Mesenchymal stem cell (in vitro differentiated cells and primary cell): ENCODE measurements around the gene SYNGR4.
A peak's percentile ranks its signal among the peaks of the same experiment; 100 is the strongest.

Experiments used
- DNase-seq: peaks from one replicate; pipeline ENCODE4 v3.0.0-alpha.2; 2013
- H2AFZ ChIP-seq: one replicate; pipeline ENCODE4 v1.6.1; 2013; ENCODE audit warnings: low read depth, mild to moderate bottlenecking, control low read depth, inconsistent platforms, low read length, moderate library complexity
- H2AK5ac ChIP-seq: 2 replicates; pipeline ENCODE4 v1.6.1; 2013; ENCODE audit warnings: low read length, moderate library complexity, mild to moderate bottlenecking, inconsistent platforms; ENCODE audit not compliant: severe bottlenecking
- H2BK120ac ChIP-seq: one replicate; pipeline ENCODE4 v1.6.1; 2013; ENCODE audit warnings: low read depth, mild to moderate bottlenecking, inconsistent platforms, low read length, moderate library complexity
- H2BK12ac ChIP-seq, 2 experiments: one replicate each; pipeline ENCODE4 v1.6.1; 2013; ENCODE audit warnings: inconsistent platforms in 2 of 2, low read length in 2 of 2, mild to moderate bottlenecking in 2 of 2, moderate library complexity in 2 of 2, control low read depth in 1 of 2
- H2BK15ac ChIP-seq: one replicate; pipeline ENCODE4 v1.6.1; 2013; ENCODE audit warnings: mild to moderate bottlenecking, low read depth, inconsistent platforms; ENCODE audit not compliant: poor library complexity, severe bottlenecking
- H2BK5ac ChIP-seq: 2 replicates; pipeline ENCODE4 v1.6.1; 2013; ENCODE audit warnings: low read depth, mild to moderate bottlenecking, low read length, control low read depth, inconsistent platforms; ENCODE audit not compliant: poor library complexity, severe bottlenecking
- H3K14ac ChIP-seq, 2 experiments: one replicate each; pipeline ENCODE4 v1.6.1; 2013; ENCODE audit warnings: inconsistent platforms in 2 of 2, low read length in 2 of 2, control low read depth in 1 of 2, mild to moderate bottlenecking in 1 of 2, moderate library complexity in 1 of 2
- H3K18ac ChIP-seq, 2 experiments: one replicate each; pipeline ENCODE4 v1.6.1; 2013; ENCODE audit warnings: inconsistent platforms in 2 of 2, low read length in 2 of 2, control low read depth in 1 of 2, low read depth in 1 of 2, mild to moderate bottlenecking in 1 of 2
- H3K23ac ChIP-seq, 2 experiments: one replicate each; pipeline ENCODE4 v1.6.1; 2013; ENCODE audit warnings: inconsistent platforms in 2 of 2, low read length in 2 of 2, mild to moderate bottlenecking in 2 of 2, moderate library complexity in 2 of 2, control low read depth in 1 of 2
- H3K27ac ChIP-seq: 2 replicates; pipeline ENCODE4 v1.5.1; 2013; ENCODE audit warnings: mild to moderate bottlenecking, moderate library complexity, low read length, control low read depth, inconsistent platforms; ENCODE audit not compliant: poor library complexity, severe bottlenecking
- H3K27me3 ChIP-seq, 2 experiments: 2 replicates each; pipeline versions ENCODE4 v1.6.1 to v1.7.0; 2013; ENCODE audit warnings: low read length in 2 of 2, mild to moderate bottlenecking in 2 of 2, moderate library complexity in 2 of 2, control low read depth in 1 of 2, inconsistent platforms in 1 of 2; ENCODE audit not compliant: control insufficient read depth in 1 of 2, insufficient read depth in 1 of 2
- H3K36me3 ChIP-seq, 2 experiments: 2 replicates each; pipeline versions ENCODE4 v1.6.1 to v1.7.0; 2013; ENCODE audit warnings: low read length in 2 of 2, control low read depth in 1 of 2, inconsistent platforms in 1 of 2, low read depth in 1 of 2, mild to moderate bottlenecking in 1 of 2; ENCODE audit not compliant: insufficient read depth in 2 of 2, control insufficient read depth in 1 of 2
- H3K4ac ChIP-seq, 2 experiments: one replicate each; pipeline ENCODE4 v1.6.1; 2013; ENCODE audit warnings: inconsistent platforms in 2 of 2, low read length in 2 of 2, mild to moderate bottlenecking in 2 of 2, moderate library complexity in 2 of 2, control low read depth in 1 of 2, low read depth in 1 of 2
- H3K4me1 ChIP-seq: 2 replicates; pipeline ENCODE4 v1.6.1; 2013; ENCODE audit warnings: low read depth, low read length, control low read depth; ENCODE audit not compliant: control insufficient read depth, insufficient read depth
- H3K4me2 ChIP-seq: 2 replicates; pipeline ENCODE4 v1.6.1; 2013; ENCODE audit warnings: low read length, mild to moderate bottlenecking, inconsistent platforms; ENCODE audit not compliant: poor library complexity, severe bottlenecking
- H3K4me3 ChIP-seq, 2 experiments: 2 replicates each; pipeline versions ENCODE4 v1.5.1 to v1.7.0; 2013; ENCODE audit warnings: low read length in 2 of 2, mild to moderate bottlenecking in 2 of 2, control low read depth in 1 of 2, low read depth in 1 of 2; ENCODE audit not compliant: insufficient read depth in 1 of 2
- H3K79me1 ChIP-seq: replicated peaks from 2 replicates; pipeline ENCODE4 v1.6.1; 2013; ENCODE audit warnings: mild to moderate bottlenecking, control low read depth, low read length, inconsistent platforms; ENCODE audit not compliant: poor library complexity, severe bottlenecking
- H3K9ac ChIP-seq: 2 replicates; pipeline ENCODE4 v1.7.0; 2013; ENCODE audit warnings: mild to moderate bottlenecking, low read length, moderate library complexity
- H3K9me3 ChIP-seq: 2 replicates; pipeline ENCODE4 v1.7.0; 2013; ENCODE audit warnings: mild to moderate bottlenecking, low read length; ENCODE audit not compliant: control insufficient read depth
- H4K8ac ChIP-seq: one replicate; pipeline ENCODE4 v1.6.1; 2013; ENCODE audit warnings: inconsistent platforms, mild to moderate bottlenecking, low read length, moderate library complexity
- H4K91ac ChIP-seq: one replicate; pipeline ENCODE4 v1.6.1; 2013; ENCODE audit warnings: mild to moderate bottlenecking, low read length, inconsistent platforms
- WGBS: methylation state at CpG from one replicate; pipeline ENCODE4 v1.1.7; 2013; ENCODE audit warnings: mixed read lengths; 5-methylcytosine and 5-hydroxymethylcytosine counted together

Gene SYNGR4

DNA sequence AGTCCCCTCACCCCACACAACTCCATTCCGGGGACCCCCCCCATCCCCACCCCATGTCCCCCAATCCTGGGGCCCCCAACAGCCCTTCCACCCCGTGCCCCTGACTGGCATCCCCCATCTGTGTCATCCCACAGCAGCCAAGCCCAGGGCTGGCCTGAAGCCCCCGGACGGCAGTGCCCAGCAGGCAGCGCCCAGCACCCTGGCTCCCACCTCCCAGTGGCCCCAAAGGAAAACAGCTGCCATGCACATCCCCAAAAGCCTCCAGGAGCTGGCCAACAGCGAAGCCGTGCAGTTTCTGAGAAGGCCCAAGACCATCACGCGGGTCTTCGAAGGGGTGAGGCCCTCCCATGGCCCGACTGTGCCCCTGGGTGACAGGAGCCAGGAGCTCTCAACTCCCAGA is 1.4 kb downstream of the SYNGR4 start:
- H3K27ac ChIP-seq, result no peak overlapping the region
- no peak overlapping the region for H3K4me3 ChIP-seq
- no peak for DNase-seq

DNA sequence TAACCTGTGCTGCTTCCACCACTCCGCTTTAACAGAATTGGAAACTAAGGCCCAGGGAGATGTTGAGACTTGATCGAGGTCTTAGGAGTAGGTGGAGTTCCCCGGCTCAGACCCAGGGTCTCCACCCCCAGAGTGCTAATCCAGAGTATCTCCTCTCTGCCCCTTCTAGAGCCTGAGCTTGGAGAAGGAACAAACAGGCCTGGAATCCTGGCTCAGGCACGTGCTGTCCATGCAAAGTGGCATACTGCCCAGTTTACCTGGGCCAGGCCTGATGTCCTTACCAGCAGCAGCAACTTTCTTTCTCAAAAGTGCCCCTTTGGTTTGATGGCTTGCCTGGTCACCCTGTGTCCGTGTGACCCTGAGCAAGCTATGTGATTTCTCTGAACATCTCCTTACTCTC is 3.7 kb downstream of the SYNGR4 start:
- Histone ChIP-seq H3K18ac (no peak overlapping the region), H3K4me2 (no peak overlapping the region)
- 97% methylated on average over 4 of the region's 5 CpGs for WGBS

More for the DNA sequence above, 1.4 kb downstream of the SYNGR4 start:
- H4K91ac ChIP-seq, result no peak overlapping the region
- peaks cover 0 to 3% of the 10 kb centered on the region in 2 experiments for H3K36me3 ChIP-seq
- no peaks in the 10 kb centered on the region for H3K27me3 ChIP-seq
- H2BK120ac ChIP-seq, result no peak overlapping the region
- no peak overlapping the region for H3K23ac ChIP-seq
- no peak overlapping the region for H2AK5ac ChIP-seq
- H3K9ac ChIP-seq, result no peak overlapping the region
- no peak overlapping the region for H3K4ac ChIP-seq
- WGBS, result 92% methylated on average over 11 of the region's 11 CpGs
- H3K4me2 ChIP-seq, result no peak overlapping the region
- H3K9me3 ChIP-seq, result no peaks in the 10 kb centered on the region
- no peak overlapping the region for H3K18ac ChIP-seq
- H2BK5ac ChIP-seq, result no peak overlapping the region
- H2BK15ac ChIP-seq, result no peak overlapping the region
- peaks cover 8% of the 10 kb centered on the region for H3K4me1 ChIP-seq
- H2AFZ ChIP-seq, result no peak overlapping the region
- H3K14ac ChIP-seq, result no peak overlapping the region
- H2BK12ac ChIP-seq, result no peak overlapping the region
- no peaks in the 10 kb centered on the region for H3K79me1 ChIP-seq
- H4K8ac ChIP-seq, result no peak overlapping the region

DNA sequence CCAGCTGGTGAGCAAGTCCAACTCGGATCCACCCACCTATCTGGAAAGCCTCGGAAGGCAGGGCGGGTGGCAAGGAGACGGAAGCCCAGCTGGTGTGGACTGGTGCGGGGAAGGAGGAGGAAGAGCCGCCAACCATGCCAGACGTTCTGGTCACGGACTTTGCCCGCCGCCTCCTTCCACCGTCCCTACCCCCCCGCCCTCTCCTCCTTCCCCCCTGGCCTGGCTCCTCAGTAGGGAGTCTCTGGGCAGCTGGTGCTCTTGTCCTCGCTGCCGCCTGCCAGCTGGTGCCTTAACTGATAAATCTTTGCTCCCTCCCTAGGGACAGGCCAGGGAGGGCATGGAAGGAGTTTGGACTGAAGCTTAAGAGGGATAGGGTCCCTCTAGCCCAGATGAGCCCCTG is 4.8 kb downstream of the SYNGR4 start:
- Histone ChIP-seq H3K14ac (peak overlapping the region in 1 of 2 experiments; percentile 8), H3K27me3 (no peaks in the 10 kb centered on the region), H3K9ac (no peak overlapping the region), H2BK15ac (no peak overlapping the region), H2BK120ac (no peak overlapping the region), H3K4me1 (peaks cover 4% of the 10 kb centered on the region), H3K36me3 (no peaks in the 10 kb centered on the region), H3K18ac (no peak overlapping the region), H2AFZ (no peak overlapping the region), H3K9me3 (no peaks in the 10 kb centered on the region), H3K4me3 (no peak overlapping the region), H4K8ac (no peak overlapping the region), H2BK5ac (no peak overlapping the region), H2BK12ac (no peak overlapping the region), H4K91ac (no peak overlapping the region), H3K27ac (no peak overlapping the region), H3K79me1 (no peaks in the 10 kb centered on the region), H2AK5ac (no peak overlapping the region), H3K4ac (no peak overlapping the region), H3K4me2 (no peak overlapping the region), H3K23ac (no peak overlapping the region)
- DNase-seq, result no peak
- 95% methylated on average over 7 of the region's 14 CpGs for WGBS

More for the DNA sequence above, 3.7 kb downstream of the SYNGR4 start:
- no peak overlapping the region for H3K4me3 ChIP-seq
- no peak overlapping the region for H2BK15ac ChIP-seq
- no peak overlapping the region for H3K23ac ChIP-seq
- H3K27me3 ChIP-seq, result no peaks in the 10 kb centered on the region
- no peak overlapping the region for H3K27ac ChIP-seq
- no peaks in the 10 kb centered on the region for H3K36me3 ChIP-seq
- H3K9ac ChIP-seq, result no peak overlapping the region
- H2AK5ac ChIP-seq, result no peak overlapping the region
- no peak overlapping the region for H2AFZ ChIP-seq
- peaks cover 8% of the 10 kb centered on the region for H3K4me1 ChIP-seq
- H2BK5ac ChIP-seq, result no peak overlapping the region
- peak overlapping the region; percentile 8 for H4K8ac ChIP-seq
- H3K4ac ChIP-seq, result no peak overlapping the region
- H2BK120ac ChIP-seq, result no peak overlapping the region
- no peaks in the 10 kb centered on the region for H3K9me3 ChIP-seq
- H4K91ac ChIP-seq, result no peak overlapping the region
- H3K79me1 ChIP-seq, result no peaks in the 10 kb centered on the region
- DNase-seq, result no peak
- no peak overlapping the region for H3K14ac ChIP-seq
- H2BK12ac ChIP-seq, result no peak overlapping the region

GRCh38 chr19:48370955-48371354 is 6.8 kb downstream of the SYNGR4 start:
- no peaks in the 10 kb centered on the region for H3K36me3 ChIP-seq
- no peaks in the 10 kb centered on the region for H3K79me1 ChIP-seq

More at GRCh38 chr19:48370955-48371354, 6.8 kb downstream of the SYNGR4 start:
- no peak overlapping the region for H3K23ac ChIP-seq
- H3K9ac ChIP-seq, result no peak overlapping the region
- H3K27me3 ChIP-seq, result no peaks in the 10 kb centered on the region
- DNase-seq, result no peak
- no peak overlapping the region for H3K4me3 ChIP-seq
- H2AK5ac ChIP-seq, result no peak overlapping the region
- H4K8ac ChIP-seq, result no peak overlapping the region
- H2AFZ ChIP-seq, result no peak overlapping the region
- H2BK120ac ChIP-seq, result no peak overlapping the region
- H2BK15ac ChIP-seq, result no peak overlapping the region
- H3K14ac ChIP-seq, result no peak overlapping the region
- no peak overlapping the region for H3K18ac ChIP-seq
- WGBS, result 88% methylated on average over 4 of the region's 4 CpGs
- H3K4me2 ChIP-seq, result no peak overlapping the region
- H3K4me1 ChIP-seq, result no peaks in the 10 kb centered on the region
- no peak overlapping the region for H3K4ac ChIP-seq
- no peak overlapping the region for H4K91ac ChIP-seq
- H2BK12ac ChIP-seq, result no peak overlapping the region
- H3K27ac ChIP-seq, result no peak overlapping the region
- no peak overlapping the region for H2BK5ac ChIP-seq
- H3K9me3 ChIP-seq, result no peaks in the 10 kb centered on the region
